Stimulated activated CD4-positive, alpha-beta T cell treated with anti-CD3 and anti-CD28 coated beads, Interleukin-4, amount 100 ng/mL, for 4 hours (primary cell): ENCODE data around the gene CCDC14.
"Not testable (repeated sequence)": the region's sequence is repeated elsewhere in the genome, so short reads cannot be mapped to it uniquely, and the experiment has no call there.

Source experiments
- DNase-seq, 2 experiments: peaks; one replicate each; pipeline ENCODE4 v3.0.0-alpha.2; 2020

Gene CCDC14

GRCh38 chr3:123966799-123967198 is 5.8 kb upstream of the CCDC14 start:
- not testable (repeated sequence) for DNase-seq

- not testable (repeated sequence) for DNase-seq
Observed at GRCh38 chr3:123964793-123965192, 3.8 kb upstream of the CCDC14 start.

GRCh38 chr3:123961508-123961856 is 453 bp upstream of the CCDC14 start:
- DNase-seq = no peak

GRCh38 chr3:123953735-123954134 is 7.3 kb downstream of the CCDC14 start:
- DNase-seq = no peak

GRCh38 chr3:123952844-123953520 is 8.0 kb downstream of the CCDC14 start:
- DNase-seq = no peak

GRCh38 chr3:123951522-123952447 is 9.2 kb downstream of the CCDC14 start:
- no peak for DNase-seq

GRCh38 chr3:123949641-123950040 is 11.4 kb downstream of the CCDC14 start:
- no peak for DNase-seq

- no peak for DNase-seq
Observed at GRCh38 chr3:123948449-123948848, 12.6 kb downstream of the CCDC14 start.

GRCh38 chr3:123947482-123947881 is 13.5 kb downstream of the CCDC14 start:
- no peak for DNase-seq

- DNase-seq = no peak
Observed at GRCh38 chr3:123941542-123941941, 19.5 kb downstream of the CCDC14 start.

GRCh38 chr3:123941121-123941520 is 19.9 kb downstream of the CCDC14 start:
- no peak for DNase-seq

- no peak for DNase-seq
Observed at GRCh38 chr3:123939706-123940105, 21.3 kb downstream of the CCDC14 start.

GRCh38 chr3:123936400-123936799 is 24.6 kb downstream of the CCDC14 start:
- DNase-seq = no peak

- DNase-seq = no peak
Observed at GRCh38 chr3:123935830-123936229, 25.2 kb downstream of the CCDC14 start.

GRCh38 chr3:123934250-123934649 is 26.8 kb downstream of the CCDC14 start:
- DNase-seq = no peak

- no peak for DNase-seq
Observed at GRCh38 chr3:123930445-123930844, 30.6 kb downstream of the CCDC14 start.

GRCh38 chr3:123929325-123929724 is 31.7 kb downstream of the CCDC14 start:
- no peak for DNase-seq

GRCh38 chr3:123926396-123926795 is 34.6 kb downstream of the CCDC14 start:
- no peak for DNase-seq

GRCh38 chr3:123920868-123921267 is 40.2 kb downstream of the CCDC14 start:
- no peak for DNase-seq

- DNase-seq = no peak
Observed at GRCh38 chr3:123920383-123920782, 40.6 kb downstream of the CCDC14 start.

GRCh38 chr3:123919353-123919752 is 41.7 kb downstream of the CCDC14 start:
- DNase-seq = no peak

- no peak for DNase-seq
Observed at GRCh38 chr3:123914829-123915228, 46.2 kb downstream of the CCDC14 start.

- DNase-seq = no peak
Observed at GRCh38 chr3:123909785-123910184, 51.2 kb downstream of the CCDC14 start.

- DNase-seq = no peak
Observed at GRCh38 chr3:123907720-123908119, 53.3 kb downstream of the CCDC14 start.
